Caco-2 (cell line): Measurements from ENCODE around the gene DNAJA2. TPM values are rescaled to one million over a fixed set of nuclear protein-coding genes. Genes with fewer than 3 reads are reported as not detected.

Source experiments
- BruUV-seq: library from RNA; stranded (reverse); fragments of 400-500 nt; replicated peaks from 2 replicates; lab custom pipeline; 2021; lab: Mats Ljungman, UMichigan
- CTCF ChIA-PET: fragments of 300-600 bp; sonication (Branson Sonifier 250); formaldehyde crosslinking; loops from one replicate; lab custom pipeline; 2022; ENCODE audit warnings: antibody characterized with exemption; lab: Charles Lee
- POLR2A ChIA-PET: fragments of 300-600 bp; sonication (Branson Sonifier 250); formaldehyde crosslinking; loops from one replicate; lab custom pipeline; 2022; ENCODE audit warnings: antibody characterized with exemption; lab: Charles Lee
- DNase-seq, 2 experiments: peaks; one replicate each; pipeline versions ENCODE4 v3.0.0 to v3.0.0-alpha.2; 2020 to 2022
- H3K27me3 ChIP-seq: replicated peaks from 2 replicates; pipeline ENCODE4 v1.6.0; 2011; ENCODE audit warnings: low read length; ENCODE audit not compliant: control insufficient read depth, insufficient read depth
- H3K36me3 ChIP-seq: 2 replicates; pipeline ENCODE4 v1.5.1; 2011; ENCODE audit warnings: low read length; ENCODE audit not compliant: control insufficient read depth, insufficient read depth
- H3K4me1 ChIP-seq: fragments of 250-450 bp; sonication (Bioruptor Pico); 2 replicates; pipeline ENCODE4 v1.5.1; 2020; ENCODE audit warnings: mild to moderate bottlenecking
- H3K4me3 ChIP-seq: 2 replicates; pipeline ENCODE4 v1.5.1; 2011; ENCODE audit warnings: low read depth, mild to moderate bottlenecking, control low read depth, low read length
- H3K9me3 ChIP-seq: fragments of 250-450 bp; sonication (Bioruptor Pico); 2 replicates; pipeline ENCODE4 v1.5.1; 2020; ENCODE audit warnings: mild to moderate bottlenecking, moderate library complexity
- H3K27ac Mint-ChIP-seq: one replicate; pipeline ENCODE4 v1.8.0; 2022; ENCODE audit warnings: mixed read lengths; ENCODE audit not compliant: unreplicated experiment
- H3K27me3 Mint-ChIP-seq: one replicate; pipeline ENCODE4 v1.8.0; 2022; ENCODE audit warnings: mixed read lengths; ENCODE audit not compliant: insufficient read depth, unreplicated experiment
- H3K36me3 Mint-ChIP-seq: one replicate; pipeline ENCODE4 v1.8.0; 2022; ENCODE audit warnings: mild to moderate bottlenecking, mixed read lengths; ENCODE audit not compliant: insufficient read depth, unreplicated experiment
- H3K4me1 Mint-ChIP-seq: one replicate; pipeline ENCODE4 v1.8.0; 2022; ENCODE audit warnings: low read depth, mixed read lengths; ENCODE audit not compliant: unreplicated experiment
- H3K4me3 Mint-ChIP-seq: one replicate; pipeline ENCODE4 v1.8.0; 2022; ENCODE audit warnings: mild to moderate bottlenecking, moderate library complexity, mixed read lengths; ENCODE audit not compliant: unreplicated experiment
- H3K9me3 Mint-ChIP-seq: one replicate; pipeline ENCODE4 v1.8.0; 2022; ENCODE audit warnings: mixed read lengths; ENCODE audit not compliant: unreplicated experiment
- CTCF ChIP-seq, 2 experiments: fragments of 200-600 bp in 1 of 2; IDR thresholded peaks; 1 replicate in 1 of 2; 2 replicates in 1 of 2; pipeline versions ENCODE4 v1.5.1 to v1.8.0; 2011 to 2022; ENCODE audit warnings: antibody characterized with exemption in 1 of 2, control low read depth in 1 of 2, inconsistent platforms in 1 of 2, low read depth in 1 of 2, low read length in 1 of 2, mild to moderate bottlenecking in 1 of 2, moderate library complexity in 1 of 2; ENCODE audit not compliant: insufficient read depth in 1 of 2, severe bottlenecking in 1 of 2, unreplicated experiment in 1 of 2
- intact Hi-C: fragments of 100-400 bp; cut with micrococcal nuclease; formaldehyde crosslinking; loops from one replicate; pipeline ENCODE4 v1.10.0; 2022; ENCODE audit not compliant: unreplicated experiment
- total RNA-seq: library from RNA; stranded (reverse); gene quantifications from 2 replicates; pipeline ENCODE4 v1.2.3, GENCODE V29; 2022

The DNAJA2 gene
- total RNA-seq, 1 experiment from 2014 or later, result 56.2 TPM

- Mint-ChIP-seq H3K27me3 (no peaks in the 10 kb centered on the region), H3K4me1 (peaks cover 26% of the 10 kb centered on the region), H3K4me3 (no peak overlapping the region), H3K36me3 (peaks cover 77% of the 10 kb centered on the region), H3K27ac (no peak overlapping the region), H3K9me3 (peaks cover 10% of the 10 kb centered on the region)
- no peak overlapping the region for H3K4me3 ChIP-seq
- no peak for DNase-seq
- intact Hi-C loops, result no loop called here
- ChIA-PET POLR2A (no interaction called here), CTCF (interaction anchor here (1.2 kb wide), 1 partner anchor 61 kb away, joined by 5 read pairs; no protein-coding TSS in a partner anchor)
- no TSS peak for BruUV-seq
- no peak for TF ChIP-seq CTCF (IDR thresholded peaks at IDR 0.05; ENCODE audit: insufficient read depth in 1 of 2, low read depth in 1 of 2, low read length in 1 of 2, severe bottlenecking in 1 of 2, unreplicated experiment in 1 of 2)
- H3K9me3 ChIP-seq, result no peaks in the 10 kb centered on the region
- H3K27me3 ChIP-seq, result no peaks in the 10 kb centered on the region
- H3K4me1 ChIP-seq, result peaks cover 18% of the 10 kb centered on the region
- H3K36me3 ChIP-seq, result peaks cover 7% of the 10 kb centered on the region
Observed at GRCh38 chr16:46914556-46915201, 58.8 kb downstream of the DNAJA2 start.

DNA sequence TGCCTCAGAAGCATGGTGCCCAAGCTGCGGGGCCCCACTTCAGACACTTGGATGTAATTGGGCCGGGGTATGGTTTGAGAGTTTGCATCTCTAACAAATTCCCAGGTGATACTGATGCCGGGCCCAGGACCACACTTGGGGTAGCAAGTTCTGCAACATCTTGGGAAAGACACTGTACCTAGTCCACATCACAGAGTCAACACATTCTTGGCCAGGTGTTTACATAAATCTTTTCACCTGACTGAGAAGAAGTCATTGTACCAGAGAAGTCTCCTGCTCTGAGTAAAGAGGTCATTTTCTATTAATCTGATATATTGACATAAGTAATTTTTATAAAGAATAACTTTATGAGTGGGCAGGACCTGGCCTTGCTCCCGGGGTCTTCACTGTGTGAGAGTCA lies 61.8 kb downstream of the DNAJA2 start:
- no peak overlapping the region for H3K4me3 Mint-ChIP-seq
- H3K9me3 Mint-ChIP-seq, result peaks cover 10% of the 10 kb centered on the region
- no peak for DNase-seq
- H3K9me3 ChIP-seq, result no peaks in the 10 kb centered on the region
- ChIA-PET CTCF (interaction anchor here (1.0 kb wide), 1 partner anchor 58 kb away, joined by 4 read pairs; no protein-coding TSS in a partner anchor), POLR2A (no interaction called here)
- no peak overlapping the region for H3K4me3 ChIP-seq
- BruUV-seq, result no TSS peak
- H3K27me3 Mint-ChIP-seq, result no peaks in the 10 kb centered on the region
- peaks cover 10% of the 10 kb centered on the region for H3K4me1 Mint-ChIP-seq
- peaks cover 7% of the 10 kb centered on the region for H3K36me3 ChIP-seq
- TF ChIP-seq CTCF (IDR thresholded peaks at IDR 0.05; ENCODE audit: insufficient read depth in 1 of 2, low read depth in 1 of 2, low read length in 1 of 2, severe bottlenecking in 1 of 2, unreplicated experiment in 1 of 2), result no peak
- H3K4me1 ChIP-seq, result peaks cover 6% of the 10 kb centered on the region; the same call in 1 of the 2 replicates
- intact Hi-C loops, result no loop called here
- H3K27me3 ChIP-seq, result no peaks in the 10 kb centered on the region
- H3K27ac Mint-ChIP-seq, result no peak overlapping the region
- H3K36me3 Mint-ChIP-seq, result peaks cover 74% of the 10 kb centered on the region

- ChIA-PET CTCF (no interaction called here), POLR2A (no interaction called here)
- intact Hi-C loops, result no loop called here
- Histone ChIP-seq H3K4me3 (no peak overlapping the region), H3K27me3 (no peaks in the 10 kb centered on the region), H3K4me1 (peaks cover 6% of the 10 kb centered on the region; the same call in 1 of the 2 replicates), H3K9me3 (no peaks in the 10 kb centered on the region), H3K36me3 (peaks cover 7% of the 10 kb centered on the region)
- H3K4me3 Mint-ChIP-seq, result no peak overlapping the region
- no peaks in the 10 kb centered on the region for H3K27me3 Mint-ChIP-seq
- H3K9me3 Mint-ChIP-seq, result peaks cover 10% of the 10 kb centered on the region
- DNase-seq, result no peak
- peaks cover 16% of the 10 kb centered on the region for H3K4me1 Mint-ChIP-seq
- TF ChIP-seq CTCF (IDR thresholded peaks at IDR 0.05; ENCODE audit: insufficient read depth in 1 of 2, low read depth in 1 of 2, low read length in 1 of 2, severe bottlenecking in 1 of 2, unreplicated experiment in 1 of 2), result no peak
- H3K36me3 Mint-ChIP-seq, result peaks cover 80% of the 10 kb centered on the region
- BruUV-seq, result no TSS peak
- no peak overlapping the region for H3K27ac Mint-ChIP-seq
Observed at GRCh38 chr16:46911038-46911437, 62.4 kb downstream of the DNAJA2 start.
